GM19238 (cell line): ENCODE measurements around the gene EIF4ENIF1.
"Not testable (repeated sequence)": the region's sequence is repeated elsewhere in the genome, so short reads cannot be mapped to it uniquely, and the experiment has no call there.

Source experiments
- DNase-seq: peaks from one replicate; pipeline ENCODE4 v3.0.0; 2011; ENCODE audit warnings: low spot score; ENCODE audit not compliant: insufficient read length

The EIF4ENIF1 gene

DNA sequence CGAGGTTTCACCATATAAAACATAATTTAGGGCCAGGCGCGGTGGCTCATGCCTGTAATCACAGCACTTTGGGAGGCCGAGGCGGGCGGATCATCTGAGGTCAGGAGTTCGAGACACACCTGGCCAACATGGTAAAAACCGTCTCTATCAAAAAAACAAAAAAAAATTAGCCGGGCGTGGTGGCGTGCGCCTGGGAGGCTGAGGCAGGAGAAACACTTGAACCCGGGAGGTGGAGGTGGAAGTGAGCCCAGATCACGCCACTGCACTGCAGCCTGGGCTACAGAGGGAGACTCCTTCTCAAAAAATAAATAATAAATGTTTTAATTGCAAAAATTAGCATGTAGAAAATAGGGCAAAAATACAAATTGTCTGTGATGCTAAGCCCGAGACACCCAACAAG is 5.7 kb upstream of the EIF4ENIF1 start:
- no peak for DNase-seq

DNA sequence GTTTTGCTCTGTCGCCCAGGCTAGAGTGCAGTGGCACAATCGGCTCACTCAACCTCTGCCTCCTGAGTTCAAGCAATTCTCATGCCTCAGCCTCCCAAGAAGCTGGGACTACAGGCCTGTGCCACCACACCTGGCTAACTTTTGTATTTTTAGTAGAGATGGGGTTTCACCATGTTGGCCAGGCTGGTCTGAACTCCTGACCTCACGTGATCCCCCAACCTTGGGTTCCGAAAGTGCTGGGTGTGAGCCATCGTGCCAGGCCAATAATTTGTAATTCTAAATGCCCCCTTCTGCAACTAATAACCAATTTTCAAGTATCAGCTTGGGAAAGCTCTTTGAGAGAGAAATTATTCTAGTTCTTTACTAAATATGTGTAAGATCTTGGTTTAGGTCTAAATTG is 3.7 kb upstream of the EIF4ENIF1 start:
- DNase-seq, result not testable (repeated sequence)

DNA sequence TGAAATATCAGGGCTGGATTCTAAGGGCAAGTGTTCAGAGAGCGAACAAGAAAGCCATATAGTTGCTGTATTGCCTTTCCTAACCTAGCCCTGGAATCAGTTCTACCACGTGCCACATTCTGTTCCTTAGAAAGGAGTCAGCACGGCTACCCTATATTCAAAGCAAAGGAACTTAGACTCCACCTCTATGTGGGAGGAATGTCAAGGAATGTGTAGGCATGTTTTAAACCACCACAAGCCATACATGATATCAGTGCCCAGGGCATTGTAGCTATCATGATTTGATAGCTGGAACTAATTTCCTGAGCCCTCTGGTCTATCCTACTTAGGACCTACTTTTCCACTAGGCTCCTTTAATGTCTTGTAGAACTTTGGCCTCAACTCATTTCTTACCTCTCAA is 2.5 kb upstream of the EIF4ENIF1 start:
- no peak for DNase-seq

DNA sequence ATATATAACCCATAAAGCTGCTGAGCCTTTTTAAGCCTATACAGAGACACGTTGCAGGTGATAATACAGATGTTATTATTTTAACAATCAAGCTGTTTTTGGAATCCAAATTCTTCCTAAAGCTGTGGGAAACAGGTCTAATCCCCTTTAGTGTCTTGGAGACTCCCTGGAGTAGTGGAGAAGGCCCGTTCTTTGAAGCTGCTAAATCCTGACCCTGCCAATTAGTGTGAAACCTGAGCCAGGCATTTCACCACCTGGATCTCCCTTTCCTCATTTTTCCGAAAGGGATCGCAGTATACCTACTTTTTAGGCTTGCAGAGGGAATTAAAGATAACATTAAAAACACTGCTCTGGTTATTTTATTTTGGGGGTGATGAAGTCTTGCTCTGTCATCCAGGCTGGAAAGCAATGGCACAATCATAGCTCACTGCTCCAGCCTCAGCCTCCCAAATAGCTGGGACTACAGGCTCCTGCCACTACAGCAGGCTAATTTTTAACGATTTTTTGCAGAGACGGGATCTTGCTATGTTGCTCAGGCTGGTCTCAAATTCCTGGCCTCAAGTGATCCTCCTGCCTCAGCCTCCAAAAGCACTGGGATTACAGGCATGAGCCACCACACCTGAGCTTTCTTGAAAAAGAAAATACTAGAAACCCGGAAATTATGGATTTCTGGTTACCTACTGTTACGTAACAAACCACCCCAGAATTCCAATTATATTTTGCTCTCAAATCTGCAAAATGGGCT is 1.7 kb upstream of the EIF4ENIF1 start:
- no peak for DNase-seq

DNA sequence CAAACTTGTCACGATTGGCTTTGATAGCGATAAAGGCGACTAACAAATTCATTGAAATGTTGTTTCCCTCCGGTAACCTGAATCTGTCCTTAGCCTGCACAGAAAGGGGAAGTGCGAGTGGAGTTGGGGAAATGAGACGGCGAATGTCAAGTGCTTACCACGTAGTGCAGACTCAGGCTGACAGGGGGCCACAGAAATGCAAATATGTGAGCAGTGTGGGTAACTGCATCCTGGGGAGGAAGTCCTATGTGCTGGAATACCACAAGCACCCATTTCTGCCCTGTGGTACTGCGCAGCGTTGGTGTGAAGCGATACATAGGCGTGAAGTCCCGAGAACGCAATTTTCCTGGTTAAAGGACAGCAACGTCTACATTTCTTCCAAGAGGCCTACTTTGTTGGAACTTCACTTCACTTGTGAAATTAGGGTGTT is 869 bp upstream of the EIF4ENIF1 start:
- peak; percentile 64 for DNase-seq

DNA sequence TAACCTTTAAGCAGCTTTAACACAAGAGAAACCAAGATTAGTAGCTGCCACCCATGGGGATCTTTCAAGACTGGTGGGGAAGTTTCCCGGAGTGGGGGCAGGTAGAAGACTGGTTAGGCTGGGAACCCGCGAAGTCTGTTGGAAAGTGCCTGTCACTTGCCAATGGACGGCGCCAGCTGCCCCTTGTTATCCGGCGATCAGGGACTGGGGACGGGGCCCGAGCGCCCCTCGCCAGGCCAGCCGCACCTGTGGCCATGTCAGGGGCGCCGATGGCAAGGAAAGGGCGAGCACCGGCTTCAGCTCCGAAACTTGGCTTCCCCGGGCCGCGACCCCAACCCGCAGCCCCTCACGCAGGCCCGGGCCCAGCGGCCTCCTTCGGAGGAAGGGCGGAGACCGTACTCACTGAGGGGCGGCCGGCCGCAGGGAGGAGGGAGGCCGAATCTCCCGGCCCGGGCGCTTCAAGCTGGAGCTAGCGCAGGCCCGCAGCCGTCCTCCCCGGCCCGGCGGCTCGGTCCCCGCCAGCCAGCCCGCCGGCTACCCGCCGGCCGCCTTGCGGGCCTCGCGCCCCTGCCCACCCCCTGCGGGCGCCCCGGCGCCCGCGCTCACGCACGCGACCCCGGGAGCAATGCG is 539 bp downstream of the EIF4ENIF1 start:
- DNase-seq, result peak; percentile 27

DNA sequence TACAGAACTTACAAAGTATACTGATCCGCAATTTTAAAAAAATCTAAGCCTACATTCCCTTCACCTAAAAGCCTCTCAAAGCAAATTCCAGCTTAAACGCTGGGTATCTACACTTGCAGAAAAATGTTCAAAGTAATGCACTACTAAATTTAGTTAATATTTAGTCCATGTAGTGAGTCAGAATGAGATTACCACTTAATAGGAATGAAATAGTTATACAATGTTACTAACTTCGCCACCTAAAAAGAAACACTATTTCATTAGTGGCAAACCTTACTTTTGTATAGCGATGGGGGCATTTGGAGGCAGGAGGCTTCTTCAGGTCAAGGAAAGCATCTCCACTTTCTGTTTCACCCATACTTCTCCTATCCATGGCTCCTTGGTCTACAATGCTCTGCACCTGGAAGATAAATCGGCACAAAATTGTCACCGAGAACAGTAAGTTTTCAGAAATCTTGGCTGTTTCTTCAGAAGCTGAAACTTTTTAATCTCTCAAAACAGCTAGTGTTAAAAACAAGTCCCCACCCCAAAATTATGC is 1.2 kb downstream of the EIF4ENIF1 start:
- peak; percentile 28 for DNase-seq

DNA sequence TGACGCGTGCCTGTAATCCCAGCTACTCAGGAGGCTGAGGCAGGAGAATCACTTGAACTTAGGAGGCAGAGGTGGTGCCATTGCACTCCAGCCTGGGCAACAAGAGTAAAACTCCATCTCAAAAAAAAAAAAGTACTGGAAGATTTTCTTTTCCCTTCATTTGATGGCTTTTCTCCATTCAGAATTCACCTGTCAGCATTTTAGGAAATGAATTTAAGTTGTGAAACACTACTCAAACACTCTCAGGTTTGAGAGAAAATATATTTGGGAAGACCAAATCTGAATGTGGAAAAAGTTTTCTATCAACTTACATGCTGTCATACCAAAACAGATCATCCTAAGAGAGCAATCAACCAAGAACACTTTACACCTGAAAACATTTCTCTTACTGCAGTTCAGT is 2.7 kb downstream of the EIF4ENIF1 start:
- no peak for DNase-seq

DNA sequence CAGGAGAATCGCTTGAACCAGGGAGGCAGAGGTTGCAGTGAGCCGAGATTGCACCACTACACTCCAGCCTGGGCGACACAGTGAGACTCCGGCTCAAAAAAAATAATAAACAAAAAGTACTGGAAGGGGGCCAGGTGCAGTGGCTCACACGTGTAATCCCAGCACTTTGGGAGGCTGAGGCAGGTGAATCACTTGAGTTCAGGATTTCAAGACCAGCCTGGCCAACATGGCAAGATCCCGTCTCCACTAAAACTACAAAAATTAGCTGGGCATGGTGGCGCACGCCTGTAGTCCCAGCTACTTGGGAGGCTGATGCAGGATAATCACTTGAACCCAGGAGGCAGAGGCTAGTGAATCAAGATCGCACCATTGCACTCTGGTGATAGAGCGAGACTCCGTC is 3.3 kb downstream of the EIF4ENIF1 start:
- not testable (repeated sequence) for DNase-seq

DNA sequence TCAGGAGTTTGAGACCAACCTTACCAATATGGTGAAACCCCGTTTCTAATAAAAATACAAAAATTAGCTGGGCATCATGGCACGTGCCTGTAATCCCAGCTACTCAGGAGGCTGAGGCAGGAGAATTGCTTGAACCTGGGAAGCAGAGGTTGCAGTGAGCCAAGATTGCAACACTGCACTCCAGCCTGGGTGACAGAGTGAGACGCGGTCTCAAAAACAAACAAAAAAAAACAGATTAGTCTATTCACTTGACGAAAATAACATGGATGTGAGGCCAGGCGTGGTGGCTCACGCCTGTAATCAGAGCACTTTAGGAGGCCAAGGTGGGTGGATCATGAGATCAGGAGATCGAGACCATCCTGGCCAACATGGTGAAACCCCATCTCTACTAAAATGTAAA is 7.2 kb downstream of the EIF4ENIF1 start:
- DNase-seq, result not testable (repeated sequence)

DNA sequence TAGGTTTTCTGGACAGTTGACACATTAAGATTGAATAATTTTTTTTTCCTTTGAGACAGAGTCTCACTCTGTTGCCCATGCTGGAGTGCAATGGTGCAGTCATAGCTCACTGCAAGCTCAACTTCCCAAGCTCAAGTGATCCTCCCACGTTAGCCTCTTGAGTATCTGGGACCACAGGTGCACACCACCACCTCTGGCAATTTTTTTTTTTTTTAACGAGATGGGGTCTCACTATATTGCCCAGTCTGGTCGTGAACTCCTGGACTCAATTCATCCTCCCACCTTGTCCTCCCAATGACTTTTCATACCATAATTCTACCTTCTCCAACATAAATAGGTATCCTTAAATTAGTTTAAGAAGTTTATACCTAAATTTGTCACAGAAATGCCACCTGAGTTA is 8.5 kb downstream of the EIF4ENIF1 start:
- DNase-seq, result no peak

DNA sequence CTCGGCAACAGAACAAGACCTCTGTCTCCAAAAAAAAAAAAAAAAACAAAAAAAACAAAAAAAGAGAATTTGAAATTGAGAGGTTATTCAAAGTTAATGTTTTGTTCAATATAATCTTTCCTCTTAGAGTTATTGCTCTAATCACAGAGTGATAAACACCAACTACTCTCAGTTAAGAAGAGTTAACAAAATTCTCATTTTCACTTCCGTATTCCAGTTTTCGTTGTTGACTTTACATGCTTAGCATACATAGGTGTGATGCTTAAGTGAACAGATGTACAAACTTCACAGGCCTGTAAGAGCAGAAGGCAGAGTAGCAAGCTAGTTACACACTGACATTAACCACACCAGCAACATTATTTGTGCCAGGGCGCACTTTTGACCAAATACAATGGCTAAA is 12.3 kb downstream of the EIF4ENIF1 start:
- peak; percentile 25 for DNase-seq

DNA sequence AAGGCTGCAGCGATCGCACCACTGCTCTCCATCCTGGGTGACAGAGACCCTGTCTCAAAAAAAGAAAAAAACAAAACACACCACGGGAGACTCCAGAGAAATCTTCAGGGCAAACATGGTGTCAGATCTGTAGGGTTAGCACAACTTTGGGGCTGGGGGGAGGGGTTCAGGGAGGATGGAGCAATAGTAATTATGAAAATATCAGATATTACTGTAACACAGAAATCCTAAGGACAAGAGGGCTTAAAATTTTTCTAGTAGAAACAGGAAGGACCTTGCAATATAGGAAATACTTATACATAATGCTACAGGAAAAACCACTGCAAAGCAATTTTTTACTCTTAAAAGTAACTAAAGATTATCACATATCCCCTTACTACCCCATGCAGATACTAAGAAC is 13.8 kb downstream of the EIF4ENIF1 start:
- no peak for DNase-seq

DNA sequence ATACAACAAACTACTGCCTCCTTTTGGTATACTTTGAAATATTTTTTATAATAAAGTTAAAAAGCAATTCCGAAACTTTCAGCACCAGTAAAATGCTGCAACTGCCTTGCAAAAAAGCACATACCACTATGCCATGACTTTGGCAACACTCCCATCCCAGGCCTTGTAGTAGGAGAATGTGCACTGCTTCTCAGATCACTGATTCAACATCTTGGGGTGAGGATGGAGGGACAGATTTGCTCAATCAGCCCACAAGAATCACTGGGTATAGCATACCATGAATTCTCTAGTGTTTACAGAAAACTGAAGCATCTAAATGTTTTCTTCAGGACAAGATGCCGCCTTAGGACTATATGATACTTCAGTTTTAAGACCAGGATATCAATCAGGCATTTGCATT is 14.9 kb downstream of the EIF4ENIF1 start:
- no peak for DNase-seq

DNA sequence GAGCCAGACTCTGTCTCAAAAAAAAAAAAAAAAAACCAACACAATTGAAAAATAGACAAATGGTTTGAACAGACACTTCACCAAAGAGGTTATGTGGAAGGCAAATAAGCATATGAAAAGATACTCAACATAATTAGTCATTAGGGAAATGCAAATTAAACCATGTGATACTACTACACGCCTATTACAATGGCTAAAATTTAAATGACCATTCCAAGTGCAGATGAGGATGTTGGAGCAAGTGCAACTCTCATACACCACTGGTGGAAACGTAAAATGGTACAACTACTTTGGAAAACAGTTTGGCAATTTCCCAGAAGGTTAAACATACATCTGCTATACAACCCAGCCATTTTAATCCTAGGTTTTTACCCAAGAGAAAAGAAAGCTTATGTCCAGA is 24.3 kb downstream of the EIF4ENIF1 start:
- no peak for DNase-seq

DNA sequence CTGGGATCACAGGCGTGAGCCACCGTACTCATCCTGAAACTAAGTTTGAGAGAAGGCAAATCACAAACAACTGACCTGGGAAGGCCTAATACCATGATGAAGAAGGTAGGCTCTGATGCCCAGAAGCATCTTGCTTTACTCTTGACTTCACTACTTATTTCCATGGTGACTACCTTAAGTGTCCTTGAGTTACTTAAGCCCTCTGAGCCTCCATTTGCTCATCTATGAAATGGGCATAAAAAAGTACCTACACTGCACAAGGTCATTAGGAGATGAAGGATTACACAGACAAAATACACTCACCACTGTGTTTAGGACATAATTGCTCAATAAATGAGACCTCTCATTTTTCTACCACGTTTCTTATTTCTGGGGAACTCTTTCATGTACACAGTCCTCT is 27.9 kb downstream of the EIF4ENIF1 start:
- DNase-seq, result no peak

DNA sequence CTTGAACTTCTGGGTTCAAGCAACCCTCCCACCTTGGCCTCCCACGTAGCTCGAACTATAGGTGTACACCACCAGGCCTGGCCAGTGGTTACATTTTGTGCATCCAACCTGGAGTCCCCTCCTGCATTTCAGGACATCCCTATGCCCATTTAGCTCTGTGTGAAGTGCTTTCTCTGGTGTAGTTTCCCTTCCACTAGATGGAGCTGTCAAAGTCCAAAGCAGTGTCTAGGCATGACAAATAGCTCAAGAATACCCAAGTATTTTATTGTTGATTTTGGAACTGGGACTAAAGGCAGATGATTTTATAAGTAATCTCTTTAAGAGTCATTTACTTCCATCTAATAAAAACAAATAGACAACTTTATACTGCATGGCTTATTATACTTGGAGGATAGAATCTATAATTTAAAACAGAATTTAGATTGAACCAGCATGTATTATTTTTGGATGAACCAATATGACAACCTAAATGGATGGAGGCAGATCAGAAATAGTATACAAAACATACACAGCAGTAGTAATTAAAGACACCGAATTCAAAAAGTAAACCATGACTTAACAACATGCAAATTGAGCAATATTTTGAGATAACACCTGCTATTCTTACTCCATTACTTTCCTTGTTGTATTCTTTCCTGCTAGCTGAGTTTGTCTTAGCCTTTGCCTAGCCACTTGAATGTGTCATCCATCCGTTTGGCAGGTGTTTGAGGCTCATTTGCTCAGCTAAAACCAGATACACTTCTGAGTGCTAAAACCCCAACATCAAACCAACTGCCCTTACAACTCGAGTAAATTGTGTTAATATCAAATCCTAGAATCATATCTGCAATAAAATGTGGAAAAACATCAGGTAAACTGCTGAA is 37.7 kb downstream of the EIF4ENIF1 start:
- DNase-seq, result no peak

DNA sequence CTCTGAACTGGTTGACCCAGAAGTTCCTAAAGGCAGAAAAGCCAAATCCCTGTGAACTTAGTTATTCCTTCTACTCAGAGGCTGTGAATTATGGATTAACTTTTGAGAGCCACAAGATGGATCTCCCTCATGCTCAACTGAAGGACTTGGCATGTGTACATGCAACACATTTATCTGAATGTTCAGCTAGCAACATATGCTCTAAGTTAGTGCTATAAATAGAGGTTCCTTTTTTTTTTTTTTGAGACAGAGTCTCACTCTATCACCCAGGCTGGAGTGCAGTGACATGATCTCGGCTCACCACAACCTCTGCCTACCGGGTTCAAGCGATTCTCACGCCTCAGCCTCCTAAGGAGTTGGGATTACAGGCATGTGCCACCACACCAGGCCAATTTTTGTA is 40.1 kb downstream of the EIF4ENIF1 start:
- DNase-seq, result no peak

DNA sequence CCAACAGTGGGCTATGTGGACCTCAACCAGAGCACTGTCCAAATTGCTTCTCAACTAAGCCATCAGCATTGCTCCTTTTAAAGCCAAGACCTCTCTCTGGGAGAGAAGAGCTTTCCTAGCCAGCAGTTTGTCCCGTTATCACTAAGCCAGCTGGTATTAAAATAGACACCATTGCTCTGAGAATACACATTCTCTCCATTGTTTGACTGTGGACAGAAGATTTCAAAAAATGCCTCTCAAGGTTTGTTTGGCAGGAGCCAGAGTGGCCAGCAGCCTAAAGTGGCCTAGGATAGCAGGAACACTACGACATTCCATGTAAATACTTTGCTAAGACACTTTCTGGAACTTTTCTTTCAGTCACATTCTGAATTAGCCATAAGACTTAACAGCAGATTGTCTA is 41.3 kb downstream of the EIF4ENIF1 start:
- no peak for DNase-seq

DNA sequence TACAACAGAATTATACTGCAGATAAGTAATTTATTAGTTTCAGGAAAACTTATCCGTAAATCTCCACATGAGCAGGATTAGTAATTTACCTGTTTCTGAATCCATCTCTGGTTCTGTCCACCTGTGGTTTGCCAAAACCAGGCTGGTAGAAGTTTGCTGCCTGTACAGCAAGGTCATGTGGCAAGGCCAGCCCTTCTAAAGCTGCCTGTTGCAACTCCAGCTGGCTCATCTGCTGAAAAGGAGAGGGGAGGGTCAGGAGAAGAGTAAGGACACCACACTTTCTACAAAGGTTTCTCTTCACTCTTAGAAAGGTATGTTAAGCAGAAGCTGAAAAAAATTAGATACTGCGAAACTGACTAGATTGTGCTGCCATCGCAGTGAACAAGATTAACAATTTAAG is 42.3 kb downstream of the EIF4ENIF1 start:
- no peak for DNase-seq

DNA sequence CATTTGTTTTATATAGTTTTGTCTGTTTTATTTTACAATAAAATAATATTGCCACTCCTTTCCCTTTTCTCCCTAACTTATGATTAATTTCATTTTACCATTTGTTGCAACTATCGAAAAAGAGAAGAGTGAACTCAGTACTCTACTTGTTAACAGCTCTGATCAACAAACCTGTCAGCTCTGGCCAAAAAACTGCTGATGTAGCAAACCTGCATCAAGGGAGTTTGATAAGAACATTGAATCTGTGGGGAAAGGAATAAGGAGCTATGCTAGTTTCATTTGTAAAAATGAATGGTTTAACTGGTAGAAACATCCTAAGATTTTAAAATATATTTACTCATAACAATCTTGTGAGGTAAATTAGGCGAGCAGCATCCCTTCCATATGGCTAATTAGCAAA is 42.9 kb downstream of the EIF4ENIF1 start:
- no peak for DNase-seq

DNA sequence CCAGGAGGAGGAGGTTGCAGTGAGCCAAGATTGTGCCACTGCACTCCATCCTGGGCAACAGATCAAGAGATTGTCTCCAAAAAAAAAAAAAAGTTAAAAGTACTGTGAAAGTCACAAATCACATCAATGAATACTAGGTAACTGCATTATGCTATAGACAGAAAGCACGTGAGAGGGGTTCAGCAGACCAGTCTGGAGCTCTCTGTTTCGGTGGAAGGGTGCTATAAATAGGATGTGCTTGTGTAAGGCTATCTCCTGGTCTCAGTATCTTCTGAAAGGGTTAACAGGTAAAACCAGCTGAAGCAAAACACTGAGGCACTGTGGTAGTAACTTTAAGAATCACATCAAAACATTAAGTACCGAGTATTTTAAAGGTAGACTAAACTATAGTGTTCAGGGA is 43.4 kb downstream of the EIF4ENIF1 start:
- DNase-seq, result no peak
